Subcutaneous abdominal adipose tissue (tissue), 5 donors: ENCODE results near the gene NAV2.

Experiments used
- H3K27ac ChIP-seq: one replicate; pipeline ENCODE4 v1.7.0; 2013; ENCODE audit warnings: low read depth, mild to moderate bottlenecking, inconsistent platforms, low read length, moderate library complexity
- H3K27me3 ChIP-seq, 5 donors: one replicate each; pipeline ENCODE4 v1.7.0; 2013; ENCODE audit warnings: low read length in 5 of 5, inconsistent platforms in 1 of 5; ENCODE audit not compliant: control insufficient read depth in 5 of 5, insufficient read depth in 4 of 5
- H3K36me3 ChIP-seq, 5 donors: one replicate each; pipeline ENCODE4 v1.7.0; 2013; ENCODE audit warnings: low read length in 5 of 5; ENCODE audit not compliant: control insufficient read depth in 5 of 5, insufficient read depth in 5 of 5
- H3K4me1 ChIP-seq, 5 donors: one replicate each; pipeline ENCODE4 v1.7.0; 2013; ENCODE audit warnings: low read length in 5 of 5, mild to moderate bottlenecking in 3 of 5, moderate library complexity in 1 of 5; ENCODE audit not compliant: control insufficient read depth in 5 of 5, insufficient read depth in 5 of 5
- H3K4me3 ChIP-seq, 5 donors: one replicate each; pipeline ENCODE4 v1.7.0; 2013; ENCODE audit warnings: low read length in 5 of 5, low read depth in 1 of 5
- H3K9ac ChIP-seq, 5 donors: one replicate each; pipeline ENCODE4 v1.7.0; 2013; ENCODE audit warnings: low read length in 5 of 5, mild to moderate bottlenecking in 4 of 5, moderate library complexity in 3 of 5
- H3K9me3 ChIP-seq, 5 donors: one replicate each; pipeline ENCODE4 v1.7.0; 2013; ENCODE audit warnings: low read length in 5 of 5; ENCODE audit not compliant: control insufficient read depth in 5 of 5
- donor health status: healthy.
- donor health status: healthy.
- donor health status: healthy.
- donor health status: healthy.
- donor health status: healthy.

NAV2 gene

GRCh38 chr11:19813158-19813879 lies 100.7 kb downstream of the NAV2 start:
- Histone ChIP-seq H3K9me3 (no peaks in the 10 kb centered on the region), H3K36me3 (no peaks in the 10 kb centered on the region), H3K9ac (no peak overlapping the region), H3K4me3 (no peak overlapping the region), H3K27me3 (no peaks in the 10 kb centered on the region), H3K27ac (no peak overlapping the region), H3K4me1 (peaks cover 5 to 37% (median 28%) of the 10 kb centered on the region in 5 donors)

DNA sequence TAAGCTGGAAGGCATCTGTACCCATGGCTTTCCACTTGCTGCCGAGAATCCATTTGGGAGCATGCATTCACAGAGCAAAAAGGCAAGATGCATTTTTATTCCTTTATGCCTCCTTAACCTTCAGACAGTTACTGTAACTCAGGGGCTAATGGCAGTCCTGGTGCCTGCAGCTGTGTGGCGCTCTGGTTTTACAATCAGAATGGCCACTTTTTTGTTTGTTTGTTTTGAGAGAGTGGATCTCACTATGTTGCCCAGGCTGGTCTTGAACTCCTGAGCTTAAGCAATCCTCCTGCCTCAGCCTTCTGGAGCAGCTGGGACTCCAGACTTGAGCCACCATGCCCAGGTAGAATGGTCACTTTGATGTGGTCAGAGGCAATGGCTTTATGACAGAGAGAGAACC lies 101.8 kb downstream of the NAV2 start:
- Histone ChIP-seq H3K36me3 (no peaks in the 10 kb centered on the region), H3K27ac (no peak overlapping the region), H3K9ac (no peak overlapping the region), H3K4me3 (no peak overlapping the region), H3K9me3 (no peaks in the 10 kb centered on the region), H3K27me3 (no peaks in the 10 kb centered on the region), H3K4me1 (peaks cover 5 to 37% (median 28%) of the 10 kb centered on the region in 5 donors)

DNA sequence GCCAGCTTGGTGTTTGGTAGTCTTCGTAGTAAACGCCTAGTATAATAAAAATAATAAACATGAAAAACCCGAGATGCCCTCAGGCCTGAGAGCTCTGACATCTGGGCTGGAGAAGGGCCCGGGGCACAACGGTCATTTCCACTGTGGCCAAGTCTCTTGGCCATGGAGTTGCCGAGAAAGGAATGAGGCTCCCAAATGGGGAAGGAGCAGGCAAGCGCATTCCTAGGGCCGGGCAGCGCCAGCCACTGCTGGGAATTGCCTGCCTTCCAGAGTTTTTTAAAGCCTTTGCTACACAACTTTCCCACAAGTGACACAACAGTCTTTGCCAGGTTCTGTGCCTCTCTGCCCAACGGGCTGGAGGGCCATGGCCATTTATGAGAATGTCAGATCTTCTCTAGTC lies 103.4 kb downstream of the NAV2 start:
- H3K27me3 ChIP-seq = no peaks in the 10 kb centered on the region

GRCh38 chr11:19816817-19817216 lies 104.2 kb downstream of the NAV2 start:
- H3K36me3 ChIP-seq = no peaks in the 10 kb centered on the region
- H3K27ac ChIP-seq = no peak overlapping the region
- H3K9me3 ChIP-seq = no peaks in the 10 kb centered on the region
- no peak overlapping the region for H3K4me3 ChIP-seq
- H3K4me1 ChIP-seq = peaks cover 0 to 37% (median 26%) of the 10 kb centered on the region in 5 donors
- no peak overlapping the region for H3K9ac ChIP-seq
- no peaks in the 10 kb centered on the region for H3K27me3 ChIP-seq

More for the DNA sequence above, 103.4 kb downstream of the NAV2 start:
- Histone ChIP-seq H3K4me1 (peaks cover 4 to 37% (median 28%) of the 10 kb centered on the region in 5 donors), H3K9ac (peak overlapping the region in 2 of 5 donors; percentile 4 to 22), H3K4me3 (no peak overlapping the region), H3K9me3 (no peaks in the 10 kb centered on the region), H3K36me3 (no peaks in the 10 kb centered on the region), H3K27ac (peak overlapping the region; percentile 42)

DNA sequence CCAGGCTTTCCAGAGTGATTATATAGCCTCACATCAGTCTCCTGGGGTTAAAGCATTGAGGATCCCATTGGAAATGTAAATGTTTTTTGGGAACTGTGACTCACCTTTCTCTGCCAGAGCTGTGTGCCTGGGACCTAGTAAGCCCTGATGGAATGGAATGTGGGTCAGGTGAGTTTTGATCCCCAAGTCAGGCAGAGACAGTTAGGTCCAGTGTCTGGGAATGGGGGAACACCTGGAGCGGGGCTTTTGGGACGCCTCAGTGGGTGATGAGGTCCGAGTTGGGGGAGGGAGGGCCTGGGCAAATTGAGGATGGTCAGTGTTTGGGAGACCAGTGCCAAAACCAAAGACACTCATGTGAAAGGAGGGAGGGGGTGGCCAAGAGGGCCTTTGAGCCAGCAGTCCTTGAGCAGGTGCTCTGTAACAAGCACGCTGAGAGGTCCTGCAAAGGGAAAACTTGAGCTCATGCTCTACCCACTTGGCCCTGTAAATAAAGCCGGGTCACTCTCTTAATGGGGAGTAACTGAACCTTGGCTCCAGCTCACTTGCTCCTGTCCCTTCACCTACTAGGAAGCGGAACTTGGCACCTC lies 104.7 kb downstream of the NAV2 start:
- Histone ChIP-seq H3K4me1 (peaks cover 0 to 37% (median 26%) of the 10 kb centered on the region in 5 donors), H3K9me3 (no peaks in the 10 kb centered on the region), H3K27ac (no peak overlapping the region), H3K9ac (no peak overlapping the region), H3K36me3 (no peaks in the 10 kb centered on the region), H3K27me3 (no peaks in the 10 kb centered on the region), H3K4me3 (no peak overlapping the region)

DNA sequence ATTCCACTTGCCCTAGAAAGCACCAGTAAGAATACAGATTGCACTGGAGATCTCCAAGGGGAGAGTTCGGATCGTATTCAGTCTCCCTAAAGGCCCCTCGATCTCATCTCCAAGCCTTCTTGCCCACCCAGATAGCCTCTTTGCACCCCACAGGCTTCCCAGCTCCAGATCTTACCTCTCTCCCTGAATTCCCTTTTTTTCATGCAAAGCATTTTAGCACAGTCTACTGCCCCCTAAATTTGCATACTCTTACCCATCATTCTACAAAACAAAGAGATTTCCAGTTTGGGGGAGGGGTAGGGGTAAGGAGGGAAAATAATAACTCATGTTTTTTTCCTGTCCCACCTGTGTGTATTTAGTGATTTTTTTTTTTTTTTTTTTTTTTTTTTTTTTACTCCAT lies 105.2 kb downstream of the NAV2 start:
- no peak overlapping the region for H3K27ac ChIP-seq
- H3K36me3 ChIP-seq = no peaks in the 10 kb centered on the region
- H3K27me3 ChIP-seq = no peaks in the 10 kb centered on the region
- peak overlapping the region in 1 of 5 donors; percentile 23 for H3K4me3 ChIP-seq
- no peak overlapping the region for H3K9ac ChIP-seq
- no peaks in the 10 kb centered on the region for H3K9me3 ChIP-seq
- peaks cover 0 to 32% (median 26%) of the 10 kb centered on the region in 5 donors for H3K4me1 ChIP-seq

DNA sequence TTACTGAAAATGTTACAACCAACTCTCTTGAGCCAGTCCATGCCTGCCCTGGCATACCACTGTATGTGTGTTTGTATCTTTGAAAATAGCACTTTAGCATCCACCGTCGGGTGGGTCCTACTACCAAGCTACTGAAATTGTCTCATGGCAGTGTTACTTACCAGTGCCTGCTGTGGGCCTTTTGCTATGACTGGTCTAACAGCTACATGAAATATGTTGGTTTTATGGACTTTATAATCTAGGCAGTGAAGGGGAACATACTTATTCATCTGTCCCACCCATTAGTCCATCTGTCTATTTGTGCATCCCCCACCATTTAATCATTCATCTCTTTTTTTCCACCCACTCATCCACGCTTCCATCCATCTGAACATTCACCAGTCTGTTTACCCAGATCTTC lies 106.0 kb downstream of the NAV2 start:
- no peaks in the 10 kb centered on the region for H3K36me3 ChIP-seq
- H3K9me3 ChIP-seq = no peaks in the 10 kb centered on the region
- H3K9ac ChIP-seq = no peak overlapping the region
- no peak overlapping the region for H3K4me3 ChIP-seq
- H3K27me3 ChIP-seq = no peaks in the 10 kb centered on the region
- H3K27ac ChIP-seq = no peak overlapping the region
- H3K4me1 ChIP-seq = peaks cover 0 to 27% (median 26%) of the 10 kb centered on the region in 5 donors

DNA sequence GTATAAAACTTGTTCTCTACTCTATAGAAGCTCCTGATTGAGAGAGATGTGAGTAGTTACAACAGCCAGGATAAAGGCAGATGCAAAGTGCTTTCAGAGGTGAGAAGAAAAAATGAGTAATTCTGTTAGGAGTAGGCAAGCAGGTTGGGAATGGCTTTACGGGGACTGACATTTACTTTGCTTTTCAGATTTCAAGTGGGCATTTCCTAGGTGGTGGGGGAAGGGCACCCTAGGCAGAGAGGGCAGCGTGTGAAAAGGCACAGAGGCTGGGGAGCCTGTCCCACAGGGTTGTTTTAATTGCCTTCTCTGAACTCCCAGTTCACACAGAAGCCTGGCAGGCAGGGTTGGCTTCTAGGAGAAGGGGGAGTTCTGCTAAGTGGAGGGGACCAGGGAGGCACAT lies 106.5 kb downstream of the NAV2 start:
- no peaks in the 10 kb centered on the region for H3K27me3 ChIP-seq
- peaks cover 0 to 26% (median 26%) of the 10 kb centered on the region in 5 donors for H3K4me1 ChIP-seq
- no peaks in the 10 kb centered on the region for H3K36me3 ChIP-seq
- no peak overlapping the region for H3K9ac ChIP-seq
- H3K9me3 ChIP-seq = no peaks in the 10 kb centered on the region
- no peak overlapping the region for H3K27ac ChIP-seq
- no peak overlapping the region for H3K4me3 ChIP-seq

DNA sequence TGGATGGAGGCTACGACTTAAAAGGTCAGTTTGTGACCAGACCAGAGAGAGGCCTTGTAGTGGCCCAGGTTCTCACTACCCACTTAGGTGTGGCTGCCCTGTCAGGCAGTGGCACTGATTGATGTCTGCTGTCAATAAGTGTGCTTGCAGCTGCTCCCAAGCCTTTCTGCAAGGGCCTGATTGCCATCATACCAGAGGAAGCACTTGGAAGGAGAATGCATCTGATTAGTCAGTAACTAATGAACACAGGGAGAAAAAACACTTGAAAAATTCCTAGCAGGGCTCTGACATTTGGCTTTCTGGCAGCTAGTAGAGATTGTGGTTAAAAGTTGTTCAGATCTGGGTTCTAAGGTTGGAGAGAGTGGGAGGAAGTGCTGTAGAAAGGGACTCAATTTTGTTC lies 107.5 kb downstream of the NAV2 start:
- Histone ChIP-seq H3K4me1 (peaks cover 0 to 26% (median 24%) of the 10 kb centered on the region in 5 donors), H3K36me3 (no peaks in the 10 kb centered on the region), H3K4me3 (no peak overlapping the region), H3K9ac (no peak overlapping the region), H3K9me3 (no peaks in the 10 kb centered on the region), H3K27me3 (no peaks in the 10 kb centered on the region), H3K27ac (no peak overlapping the region)

- Histone ChIP-seq H3K27ac (no peak overlapping the region), H3K36me3 (no peaks in the 10 kb centered on the region), H3K9ac (no peak overlapping the region), H3K4me1 (peaks cover 0 to 17% (median 14%) of the 10 kb centered on the region in 5 donors), H3K4me3 (no peak overlapping the region), H3K9me3 (no peaks in the 10 kb centered on the region), H3K27me3 (no peaks in the 10 kb centered on the region)
Observed at GRCh38 chr11:19821412-19821875, 108.8 kb downstream of the NAV2 start.
